DOHH2 (cell line): ENCODE results near the gene RIPK3.
"Not testable (repeated sequence)": the region's sequence is repeated elsewhere in the genome, so short reads cannot be mapped to it uniquely, and the experiment has no call there.

Experiments
- H3F3A ChIP-seq: fragments of 200-600 bp; sonication (generic), shearing (Covaris generic); 2 replicates; pipeline ENCODE4 v1.6.0; 2016; ENCODE audit warnings: antibody characterized with exemption, mild to moderate bottlenecking; ENCODE audit not compliant: control insufficient read depth, insufficient read depth
- H3K27ac ChIP-seq: fragments of 200-600 bp; sonication (generic); 2 replicates; pipeline ENCODE4 v1.5.1; 2014; ENCODE audit warnings: low read depth, mild to moderate bottlenecking, low read length, moderate library complexity
- H3K27me3 ChIP-seq: fragments of 200-600 bp; sonication (generic); 2 replicates; pipeline ENCODE4 v1.6.1; 2014; ENCODE audit warnings: mild to moderate bottlenecking, low read length, mixed read lengths; ENCODE audit not compliant: control insufficient read depth
- H3K36me3 ChIP-seq: fragments of 200-600 bp; sonication (generic); 2 replicates; pipeline ENCODE4 v1.6.1; 2014; ENCODE audit warnings: mild to moderate bottlenecking, low read length, moderate library complexity, mixed read lengths; ENCODE audit not compliant: control insufficient read depth
- H3K4me1 ChIP-seq: fragments of 200-600 bp; sonication (generic); 2 replicates; pipeline ENCODE4 v1.6.1; 2014; ENCODE audit warnings: mild to moderate bottlenecking, low read length, mixed read lengths; ENCODE audit not compliant: control insufficient read depth
- H3K4me2 ChIP-seq: fragments of 200-600 bp; sonication (generic); 2 replicates; pipeline ENCODE4 v1.6.0; 2014; ENCODE audit warnings: mild to moderate bottlenecking, low read length, moderate library complexity
- H3K4me3 ChIP-seq: fragments of 200-600 bp; sonication (generic); 2 replicates; pipeline ENCODE4 v1.5.1; 2014; ENCODE audit warnings: mild to moderate bottlenecking, low read length, mixed read lengths
- H3K79me2 ChIP-seq: fragments of 200-600 bp; sonication (generic); 2 replicates; pipeline ENCODE4 v1.6.1; 2014; ENCODE audit warnings: mild to moderate bottlenecking, low read length, mixed read lengths; ENCODE audit not compliant: control insufficient read depth
- H3K9me2 ChIP-seq: fragments of 200-600 bp; sonication (generic); replicated peaks from 2 replicates; pipeline ENCODE4 v1.6.1; 2014; ENCODE audit warnings: mild to moderate bottlenecking, low read length, mixed read lengths; ENCODE audit not compliant: control insufficient read depth
- H3K9me3 ChIP-seq: fragments of 200-600 bp; sonication (generic); 2 replicates; pipeline ENCODE4 v1.6.1; 2014; ENCODE audit warnings: antibody characterized with exemption, low read length, mixed read lengths; ENCODE audit not compliant: control insufficient read depth, insufficient read depth
- H4K20me1 ChIP-seq: fragments of 200-600 bp; sonication (generic); 2 replicates; pipeline ENCODE4 v1.6.0; 2014; ENCODE audit warnings: low read depth, mild to moderate bottlenecking, antibody characterized with exemption, low read length, moderate library complexity; ENCODE audit not compliant: control insufficient read depth, insufficient read depth
- CTCF ChIP-seq: fragments of 200-600 bp; sonication (generic); IDR thresholded peaks from one replicate; pipeline ENCODE4 v1.5.1; 2014; ENCODE audit warnings: antibody characterized with exemption, mild to moderate bottlenecking, low read depth, low read length; ENCODE audit not compliant: poor library complexity, severe bottlenecking
- EZH2phosphoT487 ChIP-seq: fragments of 200-600 bp; sonication (generic); IDR thresholded peaks from 2 replicates; pipeline ENCODE4 v1.6.1; 2017; ENCODE audit warnings: borderline replicate concordance, mild to moderate bottlenecking, antibody characterized with exemption, low read length, moderate library complexity, mixed read lengths

The RIPK3 gene

GRCh38 chr14:24376448-24377070 is 36.8 kb upstream of the RIPK3 start:
- H3K79me2 ChIP-seq: no peaks in the 10 kb centered on the region
- H3K36me3 ChIP-seq: peaks cover 43% of the 10 kb centered on the region
- TF ChIP-seq EZH2phosphoT487: no peak
- TF ChIP-seq CTCF: no peak
- H3K9me2 ChIP-seq: no peaks in the 10 kb centered on the region
- H3K27me3 ChIP-seq: no peaks in the 10 kb centered on the region
- H3K9me3 ChIP-seq: no peaks in the 10 kb centered on the region
- H3K4me3 ChIP-seq: no peak overlapping the region
- H3K27ac ChIP-seq: no peak overlapping the region
- H3K4me1 ChIP-seq: no peaks in the 10 kb centered on the region
- H4K20me1 ChIP-seq: no peaks in the 10 kb centered on the region
- no peak overlapping the region for H3K4me2 ChIP-seq
- no peaks in the 10 kb centered on the region for H3F3A ChIP-seq

- Histone ChIP-seq H3K9me2 (no peaks in the 10 kb centered on the region), H3K27me3 (no peaks in the 10 kb centered on the region), H3F3A (no peaks in the 10 kb centered on the region), H4K20me1 (no peaks in the 10 kb centered on the region), H3K36me3 (peaks cover 60% of the 10 kb centered on the region), H3K4me3 (no peak overlapping the region), H3K79me2 (peaks cover 14% of the 10 kb centered on the region), H3K4me2 (no peak overlapping the region), H3K9me3 (no peaks in the 10 kb centered on the region), H3K27ac (no peak overlapping the region), H3K4me1 (peaks cover 23% of the 10 kb centered on the region)
- no peak for TF ChIP-seq CTCF
- TF ChIP-seq EZH2phosphoT487: no peak
Observed at GRCh38 chr14:24372701-24373416, 33.1 kb upstream of the RIPK3 start.

- Histone ChIP-seq H3K4me1 (peaks cover 31% of the 10 kb centered on the region), H3K79me2 (peaks cover 14% of the 10 kb centered on the region), H3K36me3 (peaks cover 60% of the 10 kb centered on the region)
- H3K27me3 ChIP-seq, H3K9me2 ChIP-seq, H3K9me3 ChIP-seq, H3K27ac ChIP-seq, H3K4me3 ChIP-seq, H4K20me1 ChIP-seq, H3K4me2 ChIP-seq, H3F3A ChIP-seq: not testable (repeated sequence)
Observed at GRCh38 chr14:24371605-24372004, 31.8 kb upstream of the RIPK3 start.

GRCh38 chr14:24370748-24371147 is 31.0 kb upstream of the RIPK3 start:
- no peaks in the 10 kb centered on the region for H3K27me3 ChIP-seq
- H3K4me2 ChIP-seq: no peak overlapping the region
- H3K4me3 ChIP-seq: no peak overlapping the region
- peaks cover 52% of the 10 kb centered on the region for H3K36me3 ChIP-seq
- no peaks in the 10 kb centered on the region for H3K9me3 ChIP-seq
- TF ChIP-seq EZH2phosphoT487 (no peak), CTCF (no peak)
- H3F3A ChIP-seq: 0 out of 2 replicates have a peak, but pooled peaks cover 6% of the 10 kb centered on the region
- H3K9me2 ChIP-seq: no peaks in the 10 kb centered on the region
- H3K79me2 ChIP-seq: peaks cover 14% of the 10 kb centered on the region
- no peak overlapping the region for H3K27ac ChIP-seq
- no peaks in the 10 kb centered on the region for H4K20me1 ChIP-seq
- peaks cover 35% of the 10 kb centered on the region for H3K4me1 ChIP-seq
